ENCODE measurements around the gene MLKL.

Gene MLKL

DNA sequence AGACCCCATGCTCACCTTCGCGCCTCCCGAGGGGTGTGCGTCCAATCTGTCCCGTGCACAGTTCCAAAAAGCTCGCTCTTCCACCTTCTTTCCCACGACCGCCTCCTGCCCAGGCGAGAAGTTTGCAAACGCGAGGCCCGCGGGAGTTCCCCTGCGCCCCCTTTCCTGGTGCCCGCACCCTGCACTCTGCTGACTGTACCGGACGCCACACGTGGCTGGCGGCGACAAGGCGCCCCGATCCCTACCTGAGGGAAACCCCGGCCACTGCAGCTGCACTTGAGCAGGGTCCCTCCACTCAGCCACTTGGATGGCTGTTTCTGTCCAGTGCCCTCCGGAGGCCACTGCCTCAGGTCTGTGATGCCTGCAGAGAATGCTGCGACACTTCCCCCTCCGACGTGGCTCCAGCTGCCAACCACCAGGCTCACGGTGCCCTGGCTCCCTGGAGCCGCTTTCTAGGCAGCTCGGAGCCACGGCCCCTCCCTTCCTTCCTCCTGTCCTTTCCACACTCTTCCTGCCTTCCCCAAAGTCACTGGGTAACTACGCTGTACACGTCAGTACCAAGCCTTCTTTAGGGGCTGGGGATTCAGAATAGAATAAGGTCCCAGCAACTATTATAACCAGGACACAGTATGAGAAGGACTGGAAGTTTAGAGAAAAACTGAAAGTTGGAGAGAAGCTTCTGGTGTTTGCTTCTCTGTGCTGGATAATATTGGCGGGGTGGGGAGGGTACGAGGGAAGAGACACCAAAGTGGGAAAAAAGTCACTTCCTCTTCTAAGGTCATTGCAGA lies at the start of gene MLKL:
TSS of gene MLKL (minus strand) at position 425 of the 788 bp plus-strand sequence. CDS start 5,105 bp downstream, outside the sequence.
- DNase-seq = no peak

DNA sequence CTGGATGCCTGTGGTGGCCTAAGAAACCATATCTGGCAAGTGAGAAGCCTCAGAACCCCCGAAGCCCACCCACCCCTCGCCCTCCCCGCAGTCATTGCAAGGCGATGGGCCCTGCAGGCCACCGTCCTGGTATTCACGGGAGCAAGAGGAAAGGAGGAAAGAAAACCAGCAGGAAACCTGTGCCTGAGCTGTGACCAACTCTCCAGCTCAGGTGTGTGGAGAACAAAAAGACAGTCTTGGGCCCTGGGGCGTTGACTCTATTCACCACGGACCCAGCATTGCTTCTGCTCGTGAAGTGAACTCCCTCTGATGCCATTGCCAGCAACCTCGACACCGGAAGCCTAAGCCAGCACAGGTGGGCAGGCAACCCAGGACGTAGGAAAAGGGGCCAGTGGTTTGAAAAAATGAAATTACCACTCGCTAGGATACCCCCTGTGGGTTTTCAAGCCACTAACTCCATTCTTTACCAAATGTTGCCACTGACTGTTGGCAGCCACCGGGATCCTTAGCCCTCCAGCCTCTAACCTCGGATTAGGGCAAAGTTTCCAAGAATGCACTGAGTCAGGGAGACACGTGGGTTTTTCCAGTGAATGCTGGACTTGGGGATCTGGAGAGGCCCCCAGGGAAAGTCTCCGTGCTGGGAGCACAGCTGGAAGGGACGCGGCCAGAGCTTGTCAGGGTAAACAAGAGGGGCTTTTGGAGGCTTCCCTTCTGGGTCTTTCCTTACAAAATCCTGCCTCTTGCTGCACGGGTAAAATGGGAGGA lies 48.8 kb upstream of the MLKL start:
- no peak for DNase-seq

DNA sequence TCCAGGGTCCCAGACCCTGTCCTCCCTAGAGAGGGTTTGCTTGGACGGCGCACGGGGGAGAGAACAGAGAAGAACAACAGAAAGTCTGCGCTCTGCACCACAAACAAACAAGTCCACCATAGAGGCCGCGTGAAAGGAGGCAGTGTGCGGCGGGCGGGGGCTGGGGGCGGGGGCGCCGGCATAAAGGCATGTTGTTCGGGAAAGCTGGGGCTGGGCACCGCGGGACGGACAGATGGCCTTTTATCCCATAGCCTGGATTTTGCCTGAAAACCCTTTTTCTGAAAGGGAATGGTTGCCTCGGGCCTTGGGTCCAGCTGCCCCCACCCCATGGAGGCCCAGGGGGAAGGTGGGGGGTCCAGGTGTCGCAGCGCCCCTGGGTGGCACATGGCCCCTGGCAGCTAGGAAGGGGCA lies 48.0 kb upstream of the MLKL start:
- no peak for DNase-seq

DNA sequence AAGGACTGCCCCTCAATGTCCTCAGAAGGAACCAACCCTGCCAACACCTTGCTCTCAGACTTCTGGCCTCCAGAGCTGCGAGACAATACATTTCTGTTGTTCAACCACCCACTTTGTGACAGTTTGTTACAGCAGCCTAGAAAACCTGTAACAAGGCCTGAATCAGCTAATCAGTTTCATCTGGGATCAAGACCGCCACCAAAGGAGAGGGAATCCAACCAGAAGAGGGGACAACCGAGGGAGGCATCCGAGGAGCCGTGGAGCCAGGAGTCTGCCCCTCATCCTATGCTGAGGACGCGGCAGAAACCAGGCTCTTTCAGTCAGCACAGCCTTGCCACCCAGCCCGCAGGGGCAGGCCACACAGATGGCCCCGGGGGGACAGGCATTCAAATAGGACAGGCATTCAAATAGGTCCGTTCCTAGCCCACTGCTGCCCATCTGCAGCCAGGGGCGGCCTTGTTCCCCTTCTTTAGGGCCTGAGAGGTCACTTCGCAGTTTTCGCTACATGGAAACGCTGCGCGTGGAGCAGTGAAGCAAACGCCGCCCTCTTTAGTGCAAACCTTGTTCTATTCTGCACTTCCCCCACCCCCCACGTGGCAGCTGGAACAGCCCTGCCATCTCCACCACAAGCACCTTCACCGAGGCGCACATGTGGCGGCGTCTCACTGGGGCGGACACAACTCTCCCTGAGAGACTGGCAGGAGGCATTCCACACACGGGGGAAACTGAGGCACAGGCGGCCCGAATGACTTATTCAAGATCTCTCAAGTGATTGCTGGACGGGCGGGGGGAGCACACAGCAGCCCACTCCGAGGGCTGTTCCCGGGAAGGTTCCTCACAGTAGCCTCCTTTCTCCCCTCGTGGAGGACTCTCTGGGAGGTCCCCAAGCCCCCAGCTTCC lies 47.3 kb upstream of the MLKL start:
- DNase-seq = no peak

DNA sequence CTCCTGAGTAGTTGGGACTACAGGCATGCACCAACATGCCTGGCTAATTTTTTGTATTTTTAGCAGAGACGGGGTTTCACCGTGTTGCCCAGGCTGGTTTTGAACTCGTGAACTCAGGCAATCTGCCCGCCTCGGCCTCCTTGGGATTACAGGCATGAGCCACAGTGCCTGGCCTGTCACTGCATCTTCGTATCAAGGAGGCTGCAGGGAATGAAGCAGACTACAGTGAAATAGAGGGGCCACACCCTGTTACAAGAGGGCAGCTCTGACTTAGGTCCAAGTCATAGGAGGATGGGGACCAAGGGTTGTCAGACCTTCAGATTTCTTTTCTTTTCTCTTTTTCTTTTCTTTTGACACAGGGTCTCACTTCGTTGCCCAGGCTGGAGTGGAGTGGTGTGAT lies 45.3 kb upstream of the MLKL start:
- DNase-seq = no peak

DNA sequence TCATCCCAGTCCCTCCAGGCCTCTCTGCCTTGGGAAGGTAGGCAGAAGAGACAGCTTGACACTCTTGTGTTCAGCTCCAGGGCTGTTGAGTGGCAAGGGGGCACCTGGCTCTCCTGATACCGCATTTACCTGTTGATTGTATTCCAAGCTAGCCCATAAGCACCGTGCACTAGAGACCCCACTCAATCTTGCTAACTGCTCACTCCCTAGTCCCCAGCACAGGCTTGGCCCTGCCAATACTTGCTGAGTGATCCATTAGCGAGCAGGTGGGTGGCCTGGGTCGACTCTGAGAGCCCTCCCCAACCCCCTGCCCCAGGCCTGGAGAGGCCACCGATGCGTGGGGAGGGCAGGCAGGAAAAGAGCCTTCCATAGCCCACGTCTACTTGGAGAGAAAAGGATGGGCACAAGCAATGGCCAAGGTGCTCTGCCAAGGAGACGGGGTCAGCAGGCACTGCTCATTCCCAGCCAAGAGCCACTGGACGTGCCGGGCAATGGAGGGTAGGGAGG lies 44.5 kb upstream of the MLKL start:
- no peak for DNase-seq

DNA sequence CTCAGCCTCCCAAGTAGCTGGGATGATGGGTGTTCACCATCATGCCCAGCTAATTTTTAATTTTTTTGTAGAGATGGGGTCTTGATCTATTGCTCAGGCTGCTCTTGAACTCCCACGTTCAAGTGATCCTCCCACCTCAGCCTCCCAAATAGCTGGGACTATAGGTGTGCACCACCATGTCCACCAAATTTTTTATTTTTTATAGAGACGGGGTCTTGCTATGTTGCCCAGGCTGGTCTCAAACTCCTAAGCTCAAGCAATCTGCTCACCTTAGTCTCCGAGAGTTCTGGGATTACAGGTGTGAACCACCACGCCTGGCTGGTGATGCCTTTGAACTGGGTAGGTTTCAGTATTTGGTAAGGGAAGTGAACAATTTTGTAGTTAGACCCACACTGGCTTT lies 43.9 kb upstream of the MLKL start:
- no peak for DNase-seq

DNA sequence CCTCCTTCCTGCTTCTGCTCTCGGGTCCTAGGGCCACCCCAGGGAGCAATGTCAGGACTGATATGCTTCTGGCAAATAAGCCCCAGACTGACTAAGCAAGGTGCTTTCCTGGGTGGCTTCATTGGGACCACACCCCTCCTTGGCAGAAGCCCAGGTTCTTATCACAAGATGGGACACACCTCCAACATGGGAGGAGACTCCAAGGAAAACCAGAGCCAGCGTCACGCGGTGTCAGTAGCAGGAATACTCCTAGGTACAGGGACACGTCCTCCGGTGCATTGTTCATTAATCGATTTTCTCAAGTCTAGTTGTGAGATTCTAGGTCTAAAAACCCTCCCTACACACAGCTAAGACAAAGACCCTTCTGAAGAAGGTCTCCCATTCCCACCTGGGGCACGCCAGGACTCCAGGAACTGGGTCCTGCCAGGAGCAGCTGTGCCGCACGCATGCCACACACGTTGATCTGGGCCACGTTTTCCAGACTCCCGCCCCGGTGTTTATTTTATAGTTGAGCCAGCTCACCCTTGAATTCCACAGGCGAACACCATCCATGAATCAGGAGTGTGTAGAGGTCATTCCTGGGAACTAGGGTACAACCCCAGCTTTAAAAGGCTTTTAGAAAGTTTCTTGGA lies 43.1 kb upstream of the MLKL start:
- DNase-seq = no peak

DNA sequence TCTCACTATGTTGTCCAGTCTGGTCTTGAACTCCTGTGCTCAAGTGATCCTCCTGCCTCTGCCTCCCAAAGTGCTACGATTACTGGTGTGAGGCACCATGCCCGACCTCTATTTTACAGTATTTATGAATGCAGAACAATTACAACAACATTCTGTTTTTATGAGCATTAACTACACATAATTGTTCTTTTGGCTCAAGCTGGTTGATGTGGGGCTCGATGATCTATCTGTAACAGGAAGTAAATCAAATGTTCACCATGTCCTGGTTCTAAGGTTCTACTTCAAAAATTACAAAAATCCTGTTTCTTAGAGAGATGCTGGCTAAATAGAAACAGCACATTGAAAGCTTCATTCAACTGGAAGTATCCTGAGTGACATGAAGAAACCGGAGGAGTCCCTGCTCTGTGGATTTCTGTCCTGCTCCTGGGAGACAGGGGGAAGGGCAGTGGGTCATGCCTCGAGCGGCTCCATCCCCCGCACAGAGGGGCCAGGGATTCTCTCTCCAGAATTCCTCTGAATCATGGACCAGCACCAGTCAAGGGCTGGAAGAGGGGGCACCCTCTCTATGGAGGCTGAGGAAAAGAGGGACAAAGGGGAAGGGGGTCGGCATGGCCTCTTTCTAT lies 42.5 kb upstream of the MLKL start:
- DNase-seq = no peak

DNA sequence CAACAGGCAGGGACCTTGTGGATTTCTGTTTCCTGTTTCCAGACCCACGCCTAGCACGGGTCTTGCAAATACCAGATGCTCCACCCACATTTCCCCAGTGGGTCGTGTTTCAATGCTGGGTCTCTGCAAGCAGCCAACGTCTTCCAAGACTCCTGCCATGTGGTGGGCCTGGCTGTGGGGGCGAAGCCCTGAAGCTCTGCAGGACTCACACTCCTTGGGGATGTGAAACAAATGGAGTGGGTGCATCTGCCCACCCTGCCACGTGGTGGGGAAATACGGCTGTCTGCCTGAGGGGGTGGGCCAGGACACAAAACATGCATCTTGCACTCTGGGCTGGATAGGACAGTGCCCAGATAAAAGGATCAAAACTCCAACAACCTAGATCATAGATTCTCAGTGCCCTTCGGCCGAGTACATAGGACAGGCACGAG lies 41.4 kb upstream of the MLKL start:
- no peak for DNase-seq

DNA sequence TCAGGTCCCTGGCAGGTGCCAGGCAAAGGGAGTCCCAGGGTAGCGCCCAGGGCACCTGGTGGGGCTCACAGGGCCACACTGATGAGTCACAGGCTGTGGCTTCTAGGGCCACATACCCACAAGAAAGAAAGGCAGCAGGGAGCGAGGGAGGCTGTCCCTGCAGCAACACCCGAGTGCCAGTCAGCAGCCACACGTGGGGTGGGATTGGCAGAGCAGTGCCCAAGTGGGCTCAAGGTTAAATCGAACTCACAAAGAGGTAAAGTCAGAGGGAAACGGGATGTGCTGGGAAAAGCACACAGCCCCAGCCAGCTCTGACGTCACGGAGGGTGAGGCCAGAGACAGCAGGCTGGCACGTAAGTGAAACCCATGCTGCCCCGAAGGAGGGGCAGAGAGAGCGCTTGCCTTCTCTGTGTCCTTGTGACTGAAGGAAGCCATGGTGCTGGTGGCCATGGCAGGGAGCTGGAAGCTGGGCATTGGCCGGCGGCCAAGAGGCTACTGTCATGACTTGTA lies 40.2 kb upstream of the MLKL start:
- no peak for DNase-seq

DNA sequence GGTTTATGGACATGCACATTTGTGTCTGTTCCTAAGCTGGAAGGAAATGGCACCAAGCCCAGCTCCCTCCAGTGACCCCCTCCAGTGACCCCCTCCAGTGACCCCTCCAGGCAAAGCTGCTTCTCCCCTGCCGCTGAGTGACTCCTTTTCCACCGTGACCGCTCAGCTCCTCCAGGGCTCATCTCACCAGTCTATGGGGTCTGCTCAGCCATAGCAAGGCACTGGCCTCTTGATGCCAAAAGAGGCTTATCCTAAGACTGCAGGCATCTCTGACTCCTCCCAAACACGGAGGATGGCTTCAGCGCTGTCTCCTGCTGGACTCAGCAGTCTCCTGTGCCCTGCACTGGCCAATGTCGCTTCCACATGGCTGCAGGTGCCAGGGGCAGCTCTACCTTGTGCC lies 38.6 kb upstream of the MLKL start:
- DNase-seq = no peak

DNA sequence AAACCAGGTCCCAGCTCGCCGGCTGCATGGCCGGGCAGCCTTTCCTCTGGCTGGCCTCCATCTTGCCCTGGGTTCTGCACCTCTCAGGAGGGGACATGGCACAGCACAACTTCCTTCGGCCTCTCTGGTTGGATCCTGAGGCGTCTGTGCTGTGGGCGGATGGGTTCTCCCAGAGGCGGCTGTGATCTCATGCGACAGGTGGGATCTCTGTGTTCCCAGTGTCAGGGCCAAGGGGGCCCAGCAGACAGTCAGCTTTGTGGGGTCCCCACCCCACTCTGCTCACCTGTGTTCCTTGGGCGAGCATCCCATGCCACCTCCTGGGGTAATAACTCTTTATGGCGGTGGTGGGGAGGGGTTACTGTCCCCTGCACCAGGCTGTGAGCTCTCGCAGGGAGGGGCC lies 38.2 kb upstream of the MLKL start:
- DNase-seq = no peak

DNA sequence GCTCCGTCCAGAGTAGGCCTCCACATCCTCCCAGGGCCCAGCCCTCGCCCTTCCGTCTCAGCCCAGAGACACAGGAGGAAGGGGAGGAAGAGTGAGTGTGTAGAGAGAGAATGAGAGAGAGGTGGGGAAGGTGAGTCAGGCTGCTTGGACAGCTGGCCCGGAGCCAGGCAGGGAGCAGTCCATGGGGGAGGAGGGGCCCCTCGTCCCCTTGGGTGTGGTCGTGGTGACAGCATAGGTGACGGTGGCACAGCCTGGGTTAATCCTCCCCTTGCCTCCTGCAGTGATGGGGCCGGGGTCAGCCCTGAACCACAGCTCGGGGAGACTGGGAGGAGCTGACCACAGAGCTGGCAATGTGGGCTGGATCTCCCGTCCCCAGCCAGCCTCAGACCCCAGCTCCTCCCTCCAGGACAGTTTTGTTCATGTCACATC lies 37.5 kb upstream of the MLKL start:
- DNase-seq = no peak

DNA sequence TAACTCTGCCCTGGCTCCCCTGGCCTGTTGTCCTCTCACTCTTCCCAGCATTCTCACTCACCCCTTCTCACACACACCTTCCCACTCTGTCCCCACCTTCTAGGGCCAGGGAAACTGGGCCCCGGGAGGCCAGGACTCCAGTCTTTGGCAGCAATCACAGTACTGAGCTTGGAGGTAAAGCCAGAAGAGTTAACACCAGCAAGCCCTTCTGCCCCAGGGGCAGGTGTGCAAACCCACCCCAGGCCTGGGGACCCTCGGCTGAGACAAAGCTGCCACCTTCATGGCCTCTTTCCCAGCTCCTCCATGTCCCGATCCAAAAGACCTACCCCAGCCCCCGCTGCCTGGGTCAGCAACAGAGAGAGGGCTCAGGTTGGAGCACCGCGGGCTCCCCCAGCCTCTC lies 36.9 kb upstream of the MLKL start:
- DNase-seq = no peak

DNA sequence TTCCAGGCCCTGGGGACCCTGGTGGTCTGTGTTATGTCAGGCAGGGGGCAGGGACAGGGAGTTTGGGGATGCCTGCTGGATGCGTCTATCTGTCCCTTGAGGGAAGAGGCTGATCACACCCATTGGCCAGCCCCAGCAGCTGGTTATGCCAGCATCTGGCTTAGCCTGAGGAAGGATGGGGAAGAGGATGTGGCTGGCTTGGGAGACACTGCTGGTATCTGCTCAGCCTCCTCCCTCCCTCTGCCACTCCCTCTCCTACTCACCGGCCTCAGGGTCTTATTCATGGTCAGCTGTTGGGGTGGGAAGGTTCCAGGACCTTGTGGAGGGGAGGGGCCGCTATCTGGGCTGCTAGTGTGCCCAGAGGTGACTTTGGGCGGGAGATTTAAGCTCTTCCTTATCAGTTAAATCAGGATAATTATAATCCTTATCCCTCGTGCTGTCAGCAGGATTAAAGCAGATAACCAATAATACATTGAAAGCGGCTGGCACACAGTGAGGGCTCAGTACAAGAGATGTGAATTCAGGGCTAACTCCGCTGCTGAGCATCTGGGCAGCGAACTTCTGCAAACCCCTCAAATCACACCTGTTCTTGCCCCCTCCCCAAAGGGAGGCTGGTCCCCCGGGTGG lies 36.0 kb upstream of the MLKL start:
- DNase-seq = no peak

DNA sequence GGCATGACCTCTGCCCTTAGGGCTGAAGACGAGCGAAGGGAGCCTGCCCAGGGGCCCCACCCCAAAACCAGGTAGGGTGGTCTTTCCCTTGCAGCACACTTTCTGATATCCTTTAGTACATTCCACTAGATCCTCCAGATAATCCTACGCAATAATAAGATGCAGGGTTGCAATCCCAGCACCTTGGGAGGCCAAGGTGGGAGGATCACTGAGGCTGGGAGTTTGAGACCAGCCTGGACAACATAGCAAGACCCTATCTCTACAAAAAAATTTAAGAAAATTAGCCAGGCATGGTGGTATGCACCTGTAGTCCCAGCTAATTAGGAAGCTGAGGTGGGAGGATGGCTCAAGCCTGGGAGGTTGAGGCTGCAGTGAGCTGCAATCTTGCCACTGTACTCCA lies 34.9 kb upstream of the MLKL start:
- no peak for DNase-seq

DNA sequence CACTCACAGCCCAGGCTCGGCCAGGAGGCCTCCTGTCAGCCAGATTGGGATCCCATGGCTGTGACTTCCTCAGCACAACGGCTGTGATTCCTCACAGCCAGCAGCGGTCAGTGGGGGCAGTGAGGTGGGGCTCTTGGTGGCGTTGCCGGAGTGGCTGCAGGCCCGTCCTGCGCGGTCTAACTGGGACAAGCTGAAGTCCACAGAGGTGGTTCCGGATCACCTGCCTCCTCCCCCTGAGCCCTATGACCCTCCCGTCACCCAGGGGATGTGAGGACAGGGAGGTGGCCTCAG lies 34.4 kb upstream of the MLKL start:
- DNase-seq = no peak

DNA sequence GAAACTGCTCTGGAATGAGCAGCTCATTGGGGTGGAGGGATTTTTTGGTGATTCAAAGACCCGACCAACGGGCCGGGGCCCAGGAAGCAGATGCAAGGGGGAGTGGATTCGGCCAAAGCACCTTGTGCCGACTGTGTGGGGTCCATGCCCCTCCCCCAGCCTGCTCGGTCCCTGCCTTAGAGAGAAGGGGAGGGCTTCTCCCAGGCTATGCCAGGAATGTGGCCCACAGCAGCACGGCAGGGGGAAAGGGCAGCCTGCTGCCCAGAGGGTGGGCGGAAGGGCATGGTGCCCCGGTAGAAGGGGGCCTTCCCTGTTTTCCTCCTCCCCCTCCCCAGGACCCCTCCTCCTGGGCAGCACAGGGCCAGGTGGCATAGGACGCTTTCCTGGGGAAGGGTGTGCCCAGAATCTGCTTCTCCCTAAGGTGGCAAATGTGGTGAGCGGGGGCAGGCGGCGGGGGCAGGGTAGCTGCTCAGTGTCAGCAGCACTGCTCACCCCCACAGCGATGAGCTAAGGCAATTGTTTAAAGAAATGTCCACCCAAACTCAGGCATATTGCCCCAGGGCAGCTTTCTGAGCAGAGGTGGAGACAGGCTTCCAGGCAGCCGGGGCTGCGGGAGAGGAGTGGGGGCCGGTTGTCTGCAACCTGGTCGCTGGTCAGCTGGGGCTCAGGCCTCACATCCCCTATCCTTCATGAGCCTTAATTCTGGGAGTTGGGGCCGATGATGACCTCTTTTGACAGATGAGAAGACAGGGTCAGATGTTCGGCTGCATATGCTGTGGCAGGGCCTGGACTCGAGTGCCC lies 33.9 kb upstream of the MLKL start:
- no peak for DNase-seq

DNA sequence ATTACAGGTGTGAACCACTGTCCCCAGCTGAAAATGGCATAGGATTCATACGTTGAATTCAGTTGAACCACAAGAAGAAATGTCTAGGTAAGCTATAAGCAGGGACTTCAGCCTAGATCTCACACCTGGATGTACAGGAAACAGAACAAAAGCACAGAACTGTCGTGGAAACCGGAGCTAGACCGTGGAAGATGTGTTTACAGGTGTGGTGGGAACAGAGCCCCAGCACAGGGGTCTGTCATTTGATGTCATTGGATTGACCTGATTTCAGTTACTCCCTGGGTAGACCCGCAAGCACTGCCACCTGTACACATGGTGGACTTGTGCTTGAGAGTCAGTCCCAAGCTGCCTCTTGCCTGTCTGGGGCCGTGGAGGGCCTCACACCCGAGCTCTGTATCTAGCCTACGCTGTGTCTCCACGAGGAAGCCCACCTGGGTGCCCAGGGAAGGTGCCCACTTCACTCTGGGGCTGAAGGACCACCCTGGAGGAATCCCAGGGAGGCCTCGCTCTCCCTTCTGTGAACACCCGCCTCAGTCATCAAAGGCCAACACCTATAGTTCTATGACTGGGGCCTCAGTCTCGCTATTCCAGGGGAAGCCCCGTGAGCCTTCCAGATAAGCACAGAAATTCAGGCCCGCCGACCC lies 32.2 kb upstream of the MLKL start:
- DNase-seq = no peak
